K562 (cell line): ENCODE data around the gene RAB6A. TPM values are rescaled to one million over a fixed set of nuclear protein-coding genes. Genes with fewer than 3 reads are reported as not detected.
A peak's percentile ranks its signal among the peaks of the same experiment; 100 is the strongest.

Experiments
- DDX20 ChIP-seq: fragments of 450-650 bp; IDR thresholded peaks from 2 replicates; pipeline ENCODE4 v1.6.1; 2016; ENCODE audit warnings: missing genetic modification characterization, low read depth, mild to moderate bottlenecking, missing compliant biosample characterization, moderate library complexity
- ESRRA ChIP-seq: fragments of 450-650 bp; IDR thresholded peaks from 2 replicates; pipeline ENCODE4 v1.6.1; 2014; ENCODE audit warnings: low read depth, mild to moderate bottlenecking, moderate library complexity, borderline replicate concordance
- HDAC8 ChIP-seq: fragments of 450-650 bp; IDR thresholded peaks from 2 replicates; pipeline ENCODE4 v1.6.1; 2016; ENCODE audit warnings: mild to moderate bottlenecking, missing genetic modification characterization, moderate library complexity, missing compliant biosample characterization
- LEF1 ChIP-seq: fragments of 450-650 bp; IDR thresholded peaks from 2 replicates; pipeline ENCODE4 v1.6.1; 2016; ENCODE audit warnings: mild to moderate bottlenecking
- TBP ChIP-seq: optimal IDR thresholded peaks from 2 replicates; pipeline ENCODE3; 2011; ENCODE audit warnings: low read depth, low read length, improper control_type of control experiment
- TEAD1 ChIP-seq, 2 experiments: fragments of 450-650 bp in 1 of 2; sonication (generic) in 1 of 2; formaldehyde crosslinking; IDR thresholded peaks; 2 replicates each; pipeline versions ENCODE4 v1.4.0 to v1.8.0; 2020 to 2022; ENCODE audit warnings: mild to moderate bottlenecking in 2 of 2, missing genetic modification reagents in 1 of 2
- polyA plus RNA-seq, 8 experiments: library from polyadenylated mRNA; depleted of rRNA in 4 of 8; stranded (reverse) in 5 of 8; unstranded in 3 of 8; fragments of >200 nt; fragmentation: Nextera tagmentation in 2 of 8; fragmentation: Illumina TruSeq in 1 of 8; extraction: Ambion mirVana in 2 of 8; extraction: Trizol in 1 of 8; gene quantifications; 2 replicates each; pipeline versions ENCODE4 v1.2.1 to v1.2.3, GENCODE V29; 2011 to 2014; ENCODE audit warnings: inconsistent platforms in 1 of 8, missing spikeins in 1 of 8
- total RNA-seq, 7 experiments: library from RNA; depleted of rRNA in 6 of 7; stranded (reverse); fragments of >200 nt in 6 of 7; fragmentation: Illumina TruSeq in 2 of 7; extraction: Trizol in 2 of 7; gene quantifications; 2 replicates each; pipeline versions ENCODE4 v1.2.1 to v1.2.3, GENCODE V29; 2011 to 2021; ENCODE audit warnings: low replicate concordance in 1 of 7
- TF ChIP-seq, protein P1 (sequence below): fragments of 450-650 bp; IDR thresholded peaks from 2 replicates; pipeline ENCODE4 v1.6.1; 2017; ENCODE audit warnings: antibody characterized with exemption, mild to moderate bottlenecking

The RAB6A gene
- total and polyA plus RNA-seq, 9 of the 15 experiments (the other 6 are each of a cell fraction or from before 2014, with no cell fraction given), result 14.0 to 95.3 (median 45.4) TPM

DNA sequence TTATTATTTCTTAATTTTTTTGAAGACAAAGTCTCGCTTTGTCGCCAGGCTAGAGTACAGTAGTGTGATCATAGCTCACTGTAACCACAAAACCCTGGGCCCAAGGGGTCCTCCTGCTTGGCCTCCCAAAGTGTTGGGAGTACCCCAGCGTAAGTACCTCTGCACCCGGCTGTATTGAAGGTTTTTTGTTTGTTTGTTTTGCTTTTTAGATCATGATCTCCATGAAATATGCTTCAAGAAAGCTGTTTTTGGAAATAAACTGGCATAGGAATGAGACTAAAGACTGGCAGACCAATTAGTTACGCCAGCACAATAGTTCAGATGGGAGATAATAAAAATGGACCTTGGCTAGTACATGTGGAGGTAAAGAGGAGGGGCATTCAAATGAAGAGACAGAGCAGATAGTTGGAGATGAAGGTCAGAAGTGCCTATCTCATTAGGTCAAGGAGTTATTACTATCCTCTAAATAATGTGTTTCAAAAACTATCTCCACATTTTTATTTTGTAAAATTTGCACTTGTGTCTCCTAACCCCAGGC lies 22.7 kb upstream of the RAB6A start (continued):
- TF ChIP-seq, protein P1, sequence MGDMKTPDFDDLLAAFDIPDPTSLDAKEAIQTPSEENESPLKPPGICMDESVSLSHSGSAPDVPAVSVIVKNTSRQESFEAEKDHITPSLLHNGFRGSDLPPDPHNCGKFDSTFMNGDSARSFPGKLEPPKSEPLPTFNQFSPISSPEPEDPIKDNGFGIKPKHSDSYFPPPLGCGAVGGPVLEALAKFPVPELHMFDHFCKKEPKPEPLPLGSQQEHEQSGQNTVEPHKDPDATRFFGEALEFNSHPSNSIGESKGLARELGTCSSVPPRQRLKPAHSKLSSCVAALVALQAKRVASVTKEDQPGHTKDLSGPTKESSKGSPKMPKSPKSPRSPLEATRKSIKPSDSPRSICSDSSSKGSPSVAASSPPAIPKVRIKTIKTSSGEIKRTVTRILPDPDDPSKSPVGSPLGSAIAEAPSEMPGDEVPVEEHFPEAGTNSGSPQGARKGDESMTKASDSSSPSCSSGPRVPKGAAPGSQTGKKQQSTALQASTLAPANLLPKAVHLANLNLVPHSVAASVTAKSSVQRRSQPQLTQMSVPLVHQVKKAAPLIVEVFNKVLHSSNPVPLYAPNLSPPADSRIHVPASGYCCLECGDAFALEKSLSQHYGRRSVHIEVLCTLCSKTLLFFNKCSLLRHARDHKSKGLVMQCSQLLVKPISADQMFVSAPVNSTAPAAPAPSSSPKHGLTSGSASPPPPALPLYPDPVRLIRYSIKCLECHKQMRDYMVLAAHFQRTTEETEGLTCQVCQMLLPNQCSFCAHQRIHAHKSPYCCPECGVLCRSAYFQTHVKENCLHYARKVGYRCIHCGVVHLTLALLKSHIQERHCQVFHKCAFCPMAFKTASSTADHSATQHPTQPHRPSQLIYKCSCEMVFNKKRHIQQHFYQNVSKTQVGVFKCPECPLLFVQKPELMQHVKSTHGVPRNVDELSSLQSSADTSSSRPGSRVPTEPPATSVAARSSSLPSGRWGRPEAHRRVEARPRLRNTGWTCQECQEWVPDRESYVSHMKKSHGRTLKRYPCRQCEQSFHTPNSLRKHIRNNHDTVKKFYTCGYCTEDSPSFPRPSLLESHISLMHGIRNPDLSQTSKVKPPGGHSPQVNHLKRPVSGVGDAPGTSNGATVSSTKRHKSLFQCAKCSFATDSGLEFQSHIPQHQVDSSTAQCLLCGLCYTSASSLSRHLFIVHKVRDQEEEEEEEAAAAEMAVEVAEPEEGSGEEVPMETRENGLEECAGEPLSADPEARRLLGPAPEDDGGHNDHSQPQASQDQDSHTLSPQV, result peak; percentile 16; the same call in 1 of the 2 replicates
- TF ChIP-seq DDX20 (peak; percentile 28; the same call in 1 of the 2 replicates), ESRRA (0 out of 2 replicates have a peak, but pooled peaks have one; percentile 9), TEAD1 (CRISPR knock-in tag; IDR thresholded peaks at IDR 0.05) (peak in 1 of 2 experiments; percentile 46; a peak in 1 of 4 replicates), LEF1 (no peak), TBP (peak; percentile 21), HDAC8 (0 out of 2 replicates have a peak, but pooled peaks have one; percentile 29)
- TF ChIP-seq, all 486 proteins: peak for 24
